Epithelial cell of proximal tubule (primary cell): ENCODE data around the gene LRRC56. TPM values are rescaled to one million over a fixed set of nuclear protein-coding genes. Genes with fewer than 3 reads are reported as not detected.

Source experiments
- DNase-seq: peaks from one replicate; pipeline ENCODE4 v3.0.0-alpha.2; 2011; ENCODE audit warnings: low read depth
- H3K4me3 ChIP-seq: 2 replicates; pipeline ENCODE4 v1.5.1; 2011; ENCODE audit warnings: low read depth, mild to moderate bottlenecking, low read length
- total RNA-seq: library from RNA; depleted of rRNA; stranded (reverse); fragments of >200 nt; gene quantifications from 2 replicates; pipeline ENCODE4 v1.2.3, GENCODE V29; 2015
- TF ChIP-seq, protein P1 (sequence below): conservative IDR thresholded peaks from 2 replicates; pipeline ENCODE4 v1.5.1; 2012; ENCODE audit warnings: low read depth, mild to moderate bottlenecking, low read length

LRRC56 gene, protein sequence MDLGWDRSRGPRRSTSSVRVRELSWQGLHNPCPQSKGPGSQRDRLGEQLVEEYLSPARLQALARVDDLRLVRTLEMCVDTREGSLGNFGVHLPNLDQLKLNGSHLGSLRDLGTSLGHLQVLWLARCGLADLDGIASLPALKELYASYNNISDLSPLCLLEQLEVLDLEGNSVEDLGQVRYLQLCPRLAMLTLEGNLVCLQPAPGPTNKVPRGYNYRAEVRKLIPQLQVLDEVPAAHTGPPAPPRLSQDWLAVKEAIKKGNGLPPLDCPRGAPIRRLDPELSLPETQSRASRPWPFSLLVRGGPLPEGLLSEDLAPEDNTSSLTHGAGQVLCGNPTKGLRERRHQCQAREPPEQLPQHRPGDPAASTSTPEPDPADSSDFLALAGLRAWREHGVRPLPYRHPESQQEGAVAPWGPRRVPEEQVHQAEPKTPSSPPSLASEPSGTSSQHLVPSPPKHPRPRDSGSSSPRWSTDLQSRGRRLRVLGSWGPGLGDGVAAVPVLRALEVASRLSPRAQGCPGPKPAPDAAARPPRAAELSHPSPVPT
- total RNA-seq = 0.87 and 1.6 TPM in 2 replicates

DNA sequence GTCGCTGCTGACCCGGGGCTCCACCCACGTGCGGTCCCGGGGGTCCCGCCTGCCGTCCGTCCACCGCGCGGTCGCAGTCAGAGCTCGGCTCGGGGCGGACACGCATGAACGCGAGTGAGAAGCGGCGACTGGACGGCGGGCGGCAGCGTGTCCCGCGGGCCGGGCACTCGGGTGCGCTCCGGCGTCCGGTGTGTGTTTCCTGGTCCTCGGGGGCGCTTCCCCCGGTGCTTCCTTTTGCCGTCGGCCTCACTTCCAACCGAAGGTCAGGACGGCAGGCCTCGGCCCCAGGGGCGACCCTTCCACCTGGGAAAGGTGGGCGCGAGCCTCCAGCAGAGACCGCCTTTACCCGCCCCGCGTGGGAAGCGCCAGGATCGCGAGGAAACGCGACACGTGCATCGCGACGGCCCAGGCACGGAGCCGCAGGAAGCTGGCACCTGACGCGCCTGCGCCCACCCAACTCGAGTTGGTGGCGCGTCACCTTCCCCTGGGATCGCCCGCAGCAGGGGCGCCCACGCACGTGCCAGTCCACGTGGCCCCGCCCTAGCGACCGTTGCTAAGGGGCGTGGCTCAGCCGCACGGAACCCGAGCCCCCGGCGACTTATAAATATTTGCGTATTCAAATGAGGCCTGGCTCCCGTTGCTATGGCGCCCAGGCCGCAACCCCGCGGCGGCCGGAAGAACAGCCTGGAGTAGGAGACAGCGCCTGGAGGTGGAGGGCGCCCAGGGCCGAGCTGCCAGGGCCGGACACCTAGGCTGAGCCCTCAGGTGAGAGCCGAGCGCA is at the start of gene LRRC56:
Gene LRRC56 (plus strand): TSS at position 687 of the 781 bp plus-strand sequence. CDS start 3,158 bp downstream, outside the sequence.
- TF ChIP-seq, protein P1, sequence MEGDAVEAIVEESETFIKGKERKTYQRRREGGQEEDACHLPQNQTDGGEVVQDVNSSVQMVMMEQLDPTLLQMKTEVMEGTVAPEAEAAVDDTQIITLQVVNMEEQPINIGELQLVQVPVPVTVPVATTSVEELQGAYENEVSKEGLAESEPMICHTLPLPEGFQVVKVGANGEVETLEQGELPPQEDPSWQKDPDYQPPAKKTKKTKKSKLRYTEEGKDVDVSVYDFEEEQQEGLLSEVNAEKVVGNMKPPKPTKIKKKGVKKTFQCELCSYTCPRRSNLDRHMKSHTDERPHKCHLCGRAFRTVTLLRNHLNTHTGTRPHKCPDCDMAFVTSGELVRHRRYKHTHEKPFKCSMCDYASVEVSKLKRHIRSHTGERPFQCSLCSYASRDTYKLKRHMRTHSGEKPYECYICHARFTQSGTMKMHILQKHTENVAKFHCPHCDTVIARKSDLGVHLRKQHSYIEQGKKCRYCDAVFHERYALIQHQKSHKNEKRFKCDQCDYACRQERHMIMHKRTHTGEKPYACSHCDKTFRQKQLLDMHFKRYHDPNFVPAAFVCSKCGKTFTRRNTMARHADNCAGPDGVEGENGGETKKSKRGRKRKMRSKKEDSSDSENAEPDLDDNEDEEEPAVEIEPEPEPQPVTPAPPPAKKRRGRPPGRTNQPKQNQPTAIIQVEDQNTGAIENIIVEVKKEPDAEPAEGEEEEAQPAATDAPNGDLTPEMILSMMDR = no peak
- DNase-seq = no peak
- H3K4me3 ChIP-seq = peak within 1 kb of the TSS; percentile 74

DNA sequence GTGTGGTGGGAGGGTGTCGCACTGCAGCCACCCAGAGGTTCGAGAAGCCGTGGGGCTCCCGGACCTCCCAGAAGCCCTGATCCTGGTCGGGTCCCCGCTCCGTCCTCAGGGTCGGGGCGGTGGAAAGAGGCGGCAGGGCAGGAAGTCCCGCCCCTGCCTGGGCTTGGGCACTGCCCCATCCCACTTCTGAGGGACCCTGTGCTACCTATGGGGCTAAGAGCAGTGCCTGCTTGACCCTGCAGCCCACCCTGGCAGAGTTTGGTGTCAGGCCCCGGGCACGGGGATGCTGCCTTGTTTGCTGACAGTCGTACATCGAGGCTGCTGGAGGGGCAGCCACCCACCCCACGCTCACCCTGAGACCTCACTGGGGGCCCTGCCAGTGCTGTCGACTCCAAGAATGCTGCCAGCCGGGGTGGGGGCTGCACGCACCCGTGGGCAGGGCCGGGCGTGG is 49.7 kb upstream of the LRRC56 start:
- no peak for DNase-seq
- H3K4me3 ChIP-seq = no peak overlapping the region
- TF ChIP-seq, protein P1 = no peak

DNA sequence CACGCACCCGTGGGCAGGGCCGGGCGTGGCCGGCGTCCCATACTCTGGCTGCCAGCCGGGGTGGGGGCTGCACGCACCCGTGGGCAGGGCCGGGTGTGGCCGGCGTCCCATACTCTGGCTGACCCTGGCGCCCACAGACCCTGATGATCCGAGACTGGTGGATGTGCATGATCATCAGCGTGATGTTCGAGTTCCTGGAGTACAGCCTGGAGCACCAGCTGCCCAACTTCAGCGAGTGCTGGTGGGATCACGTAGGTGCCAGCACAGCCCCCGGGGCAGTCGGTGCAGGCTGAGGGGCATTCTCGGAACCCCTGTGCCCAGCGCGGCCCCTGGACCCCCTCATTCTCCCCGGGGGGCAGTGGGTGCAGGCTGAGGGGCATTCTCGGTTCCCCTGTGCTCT is 49.3 kb upstream of the LRRC56 start:
- TF ChIP-seq, protein P1 = no peak
- no peak overlapping the region for H3K4me3 ChIP-seq
- no peak for DNase-seq

DNA sequence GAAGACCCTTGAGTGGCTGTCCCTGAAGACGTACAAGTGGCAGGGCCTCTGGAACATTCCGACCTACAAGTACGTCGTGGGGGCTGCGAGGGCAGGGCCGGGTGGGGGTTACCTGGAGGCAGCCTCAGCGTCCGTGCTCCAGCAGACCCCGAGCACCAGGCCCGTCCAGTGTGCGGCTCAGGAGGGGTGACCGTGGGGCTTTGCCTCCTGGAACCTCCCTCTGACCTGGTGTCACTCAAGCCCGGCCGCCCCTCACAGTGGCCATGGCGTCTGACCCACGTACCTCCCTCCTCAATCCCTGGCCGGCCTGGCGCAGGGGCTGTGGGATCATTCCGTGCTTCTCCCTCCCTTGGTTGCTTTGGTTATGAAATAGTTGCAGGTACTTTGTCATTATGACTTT is 48.7 kb upstream of the LRRC56 start:
- TF ChIP-seq, protein P1 = no peak
- no peak for DNase-seq
- no peak overlapping the region for H3K4me3 ChIP-seq

DNA sequence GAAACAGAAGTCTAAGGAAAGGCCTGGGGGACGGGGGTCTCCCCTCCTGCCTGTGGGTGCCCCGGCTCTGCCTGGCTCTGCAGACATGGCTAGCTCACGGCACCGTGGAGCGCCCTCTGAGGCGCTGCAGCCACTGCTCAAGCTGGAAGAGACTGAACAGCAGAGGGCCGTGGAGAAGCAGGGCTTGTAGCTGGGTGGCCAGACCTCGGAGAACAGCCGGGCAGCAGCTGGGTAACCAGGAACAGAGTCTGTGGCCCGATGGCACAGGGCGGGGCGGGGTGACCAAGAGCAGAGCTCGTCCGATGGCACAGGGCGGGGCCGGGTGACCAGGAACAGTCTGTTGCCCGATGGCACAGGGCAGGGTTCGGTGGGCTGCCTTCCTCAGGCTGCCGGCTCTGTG is 48.3 kb upstream of the LRRC56 start:
- no peak overlapping the region for H3K4me3 ChIP-seq
- no peak for DNase-seq
- TF ChIP-seq, protein P1 = no peak

DNA sequence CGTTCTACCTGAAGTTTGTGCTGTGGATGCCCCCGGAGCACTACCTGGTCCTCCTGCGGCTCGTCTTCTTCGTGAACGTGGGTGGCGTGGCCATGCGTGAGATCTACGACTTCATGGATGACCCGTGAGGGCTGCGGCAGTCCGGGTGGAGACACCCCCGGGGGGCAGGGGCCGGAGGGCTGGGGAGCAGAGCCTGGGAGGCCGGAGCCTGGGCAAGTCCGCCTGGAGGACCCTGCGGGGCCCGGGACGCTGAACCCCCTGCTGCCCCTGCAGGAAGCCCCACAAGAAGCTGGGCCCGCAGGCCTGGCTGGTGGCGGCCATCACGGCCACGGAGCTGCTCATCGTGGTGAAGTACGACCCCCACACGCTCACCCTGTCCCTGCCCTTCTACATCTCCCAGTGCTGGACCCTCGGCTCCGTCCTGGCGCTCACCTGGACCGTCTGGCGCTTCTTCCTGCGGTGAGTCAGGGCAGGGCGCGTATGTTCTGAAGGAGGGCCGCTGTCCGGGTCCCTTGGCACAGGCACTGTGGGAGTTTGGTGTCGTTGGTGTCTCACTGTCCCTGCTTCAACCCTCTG is 47.6 kb upstream of the LRRC56 start:
- TF ChIP-seq, protein P1 = no peak
- H3K4me3 ChIP-seq = no peak overlapping the region
- DNase-seq = no peak
